ACHN (cell line): ENCODE data around the gene ASF1B.
"Not testable (repeated sequence)": the region's sequence is repeated elsewhere in the genome, so short reads cannot be mapped to it uniquely, and the experiment has no call there.

Experiments used
- DNase-seq: peaks from one replicate; pipeline ENCODE4 v3.0.0-alpha.2; 2015
- in situ Hi-C: cut with HindIII; loops from 2 replicates; pipeline ENCODE4 v1.10.0; 2017; ENCODE audit warnings: low sequenced_read_pairs, low pct_ligation_motif_present, low pct_unique_long_range_greater_than_20kb

The ASF1B gene

GRCh38 chr19:14136509-14137281 lies at the start of gene ASF1B:
ASF1B (minus strand) TSS chr19:14136589; CDS start chr19:14136456, 133 bp downstream.
- in situ Hi-C loops, result no loop called here
- peak; percentile 99 for DNase-seq

DNA sequence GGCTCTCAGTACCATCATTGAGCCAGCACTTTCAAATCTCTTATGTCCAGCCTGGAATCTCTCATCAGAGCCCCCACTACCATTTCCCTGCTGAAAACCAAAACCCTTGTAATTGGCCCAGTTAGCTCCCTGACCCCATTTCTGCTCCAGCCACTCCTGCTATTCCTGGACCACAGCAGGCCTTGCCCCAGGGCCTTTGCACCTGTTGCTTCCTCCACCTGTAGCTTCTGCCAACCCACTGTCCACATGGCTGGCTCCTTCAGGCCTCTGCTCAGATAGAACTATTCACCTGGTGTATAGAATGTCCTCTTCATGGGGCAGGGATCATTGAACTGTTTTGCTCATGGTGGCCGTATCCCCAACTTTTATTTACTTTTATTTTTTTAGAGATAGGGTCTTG lies 49.3 kb upstream of the ASF1B start:
- in situ Hi-C loops, DNase-seq: not testable (repeated sequence)

DNA sequence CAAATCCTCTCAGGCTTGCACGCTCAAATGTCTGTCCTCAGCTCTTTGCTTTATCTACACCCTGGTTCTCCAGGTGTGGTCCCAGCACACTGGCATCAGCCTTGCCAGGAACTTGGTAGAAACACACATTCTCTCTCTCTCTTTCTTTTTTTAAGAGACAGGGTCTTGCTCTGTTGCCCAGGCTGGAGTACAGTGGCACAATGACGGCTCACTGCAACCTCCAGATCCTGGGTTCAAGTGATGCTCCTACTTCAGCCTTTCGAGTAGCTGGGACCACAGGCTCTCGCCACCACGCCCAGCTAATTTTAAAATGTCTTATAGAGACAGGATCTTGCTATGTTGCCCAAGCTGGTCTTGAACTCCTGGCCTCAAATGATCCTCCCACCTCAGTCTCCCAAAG lies 48.8 kb upstream of the ASF1B start:
- DNase-seq, result no peak
- in situ Hi-C loops, result no loop called here

- DNase-seq, result no peak
- in situ Hi-C loops, result no loop called here
These were observed 47.5 kb upstream of the ASF1B start for GRCh38 chr19:14183741-14184350.

DNA sequence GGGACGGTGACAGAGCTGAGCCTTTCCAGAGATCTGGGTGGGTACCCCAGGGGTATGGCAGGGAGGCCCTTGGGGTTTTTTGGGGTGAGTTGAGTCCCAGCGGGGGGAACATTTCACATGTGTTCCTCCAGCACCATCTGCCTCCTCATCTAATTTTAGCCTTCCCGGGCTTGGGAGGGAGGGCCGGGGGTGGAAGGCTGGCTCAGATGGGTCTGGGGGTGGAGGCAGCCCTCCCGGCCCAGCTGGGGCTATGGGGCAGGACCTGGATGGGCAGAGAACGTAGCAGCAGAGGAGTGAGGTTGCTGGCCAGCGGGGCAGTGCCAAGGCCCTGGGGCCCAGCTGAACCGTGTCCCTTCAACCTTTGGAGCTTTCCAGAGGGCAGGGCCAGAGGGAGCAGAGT lies 46.1 kb upstream of the ASF1B start:
- in situ Hi-C loops, result no loop called here
- no peak for DNase-seq

GRCh38 chr19:14181906-14182305 lies 45.5 kb upstream of the ASF1B start:
- no peak for DNase-seq
- in situ Hi-C loops, result no loop called here

DNA sequence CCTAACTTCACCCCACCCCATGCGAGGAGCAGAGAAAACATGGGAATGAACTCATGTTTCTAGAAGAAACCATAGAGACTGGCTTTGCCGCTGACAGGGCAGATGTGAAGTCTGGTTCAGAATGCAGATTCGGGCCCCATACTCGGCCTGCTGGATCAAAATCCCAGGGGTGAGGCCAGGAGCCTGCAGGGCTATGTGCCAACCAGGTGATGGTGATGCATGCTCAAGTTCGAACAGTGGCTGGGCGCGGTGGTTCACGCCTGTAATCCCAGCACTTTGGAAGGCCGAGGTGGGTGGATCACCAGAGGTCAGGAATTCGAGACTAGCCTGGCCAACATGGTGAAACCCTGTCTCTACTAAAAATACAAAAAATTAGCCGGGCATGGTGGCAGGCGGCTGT lies 44.8 kb upstream of the ASF1B start:
- in situ Hi-C loops, DNase-seq: not testable (repeated sequence)

GRCh38 chr19:14177496-14178074 lies 41.2 kb upstream of the ASF1B start:
- in situ Hi-C loops, result no loop called here
- no peak for DNase-seq

DNA sequence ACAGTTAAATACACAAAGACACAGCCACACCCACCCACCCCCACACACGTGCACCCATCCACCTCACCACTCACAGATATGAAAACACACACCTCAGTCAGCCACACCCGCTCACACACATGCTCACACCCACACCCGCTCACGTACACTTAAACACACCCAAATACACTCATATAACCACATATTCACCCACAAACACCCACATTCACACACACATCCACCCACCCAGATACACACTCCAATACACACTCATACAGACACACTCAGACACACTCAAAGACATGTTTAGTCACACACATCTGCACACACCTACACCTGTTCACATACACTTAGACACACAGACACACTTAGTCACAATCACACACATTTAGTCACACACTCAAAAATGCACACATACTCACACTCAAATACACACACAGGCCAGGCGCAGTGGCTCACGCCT lies 39.0 kb upstream of the ASF1B start:
- in situ Hi-C loops, result no loop called here
- no peak for DNase-seq

DNA sequence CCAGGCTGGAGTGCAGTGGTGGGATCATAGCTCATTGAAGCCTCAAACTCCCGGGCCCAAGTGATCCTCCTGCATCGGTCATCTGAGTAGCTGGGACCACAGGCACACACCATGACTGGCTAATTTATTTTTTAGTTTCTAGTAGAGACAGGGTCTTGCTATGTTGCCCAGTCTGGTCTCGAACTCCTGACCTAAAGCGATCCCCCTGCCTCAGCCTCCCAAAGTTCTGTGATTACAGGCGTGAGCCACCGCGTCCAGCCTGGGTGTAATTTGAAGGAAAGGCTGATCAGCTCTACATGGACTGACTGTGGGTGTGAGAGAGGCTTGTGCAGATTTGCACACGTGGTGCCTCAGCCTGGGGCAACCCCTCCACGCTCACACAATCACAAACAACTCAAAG lies 38.5 kb upstream of the ASF1B start:
- no peak for DNase-seq
- in situ Hi-C loops, result no loop called here

DNA sequence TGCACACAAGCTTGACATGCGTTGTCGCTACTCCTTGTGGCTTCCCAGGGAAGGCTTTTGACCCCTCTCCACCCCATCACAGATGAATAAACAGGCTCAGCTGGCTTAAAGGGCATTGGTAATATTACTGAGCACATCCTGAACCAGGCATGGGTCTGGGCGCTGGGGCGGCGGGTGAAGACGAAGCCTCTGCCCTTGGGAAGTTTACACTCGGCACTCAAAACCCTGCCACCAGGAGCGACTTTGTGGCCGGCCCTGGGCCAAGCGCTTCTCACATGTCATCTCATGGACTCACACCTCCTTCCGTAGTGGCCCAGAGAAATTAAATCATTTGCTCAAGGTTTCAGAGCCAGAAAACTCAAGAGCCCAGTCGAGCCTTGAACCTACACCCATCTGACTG lies 32.6 kb upstream of the ASF1B start:
- in situ Hi-C loops, result no loop called here
- no peak for DNase-seq

DNA sequence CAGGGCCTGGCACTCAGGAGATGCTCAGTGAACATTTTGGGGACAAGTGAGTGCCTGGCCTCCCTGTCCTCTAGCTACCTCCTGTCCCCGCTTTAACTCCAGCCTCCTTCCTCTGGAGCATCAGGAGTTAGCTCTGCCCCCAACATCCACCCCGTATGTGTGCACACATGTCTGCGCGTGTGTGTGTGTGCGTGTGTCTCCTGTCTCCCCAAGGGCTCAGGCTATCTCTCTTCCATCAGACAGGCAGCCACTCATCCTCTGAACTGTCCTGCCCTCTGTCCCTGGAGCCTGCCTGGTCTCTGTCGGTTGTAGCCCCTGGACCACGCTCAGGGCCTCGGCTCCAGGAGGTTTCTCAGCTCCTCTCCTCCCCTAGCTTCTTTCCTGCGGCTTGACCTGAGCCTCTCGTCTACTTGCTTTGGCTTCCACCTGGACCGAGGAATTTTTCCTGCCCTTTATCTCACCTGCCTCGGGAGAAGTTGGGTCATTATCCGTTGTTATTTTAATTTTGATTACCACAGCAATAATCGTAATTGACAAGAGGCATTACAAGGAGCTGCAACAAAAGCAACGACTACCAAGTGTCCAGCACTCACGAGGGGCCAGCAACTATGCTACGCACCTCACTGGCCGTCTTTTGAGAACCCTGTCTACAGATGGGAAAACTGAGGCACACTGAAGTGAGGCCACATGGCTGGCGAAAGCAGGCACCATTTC lies 32.0 kb upstream of the ASF1B start:
- in situ Hi-C loops, result no loop called here
- DNase-seq, result no peak

DNA sequence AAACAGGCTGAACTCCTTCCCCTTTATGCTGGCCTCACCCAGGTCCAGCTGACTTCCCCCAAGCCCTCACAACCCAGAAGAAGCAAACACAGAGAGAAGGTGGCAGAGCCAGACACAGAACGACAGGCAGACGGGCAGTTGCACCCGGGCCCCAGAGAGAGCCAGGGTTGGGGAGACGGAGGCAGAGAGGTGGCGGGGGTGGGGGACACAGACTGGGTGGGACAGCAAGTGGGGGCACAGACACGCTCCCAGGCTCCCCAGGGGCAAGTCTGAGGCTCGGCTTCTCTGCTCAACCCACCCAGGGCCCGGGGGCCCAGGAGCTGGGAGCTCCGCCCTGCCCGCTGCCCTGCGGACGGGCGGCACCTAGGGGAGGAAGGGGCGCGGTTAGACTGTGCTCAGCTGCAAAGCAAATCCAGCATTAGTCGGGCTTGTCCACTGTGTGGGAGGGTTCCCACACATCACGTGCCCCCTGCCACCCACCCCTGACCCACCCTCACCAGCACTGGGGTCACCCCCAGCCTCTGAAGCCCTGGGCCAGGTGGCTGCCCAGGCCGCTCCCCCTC lies 31.3 kb upstream of the ASF1B start:
- in situ Hi-C loops, result no loop called here

GRCh38 chr19:14166999-14167575 lies 30.7 kb upstream of the ASF1B start:
- in situ Hi-C loops, result no loop called here
- DNase-seq, result no peak

More for the DNA sequence above, 31.3 kb upstream of the ASF1B start:
- no peak for DNase-seq

DNA sequence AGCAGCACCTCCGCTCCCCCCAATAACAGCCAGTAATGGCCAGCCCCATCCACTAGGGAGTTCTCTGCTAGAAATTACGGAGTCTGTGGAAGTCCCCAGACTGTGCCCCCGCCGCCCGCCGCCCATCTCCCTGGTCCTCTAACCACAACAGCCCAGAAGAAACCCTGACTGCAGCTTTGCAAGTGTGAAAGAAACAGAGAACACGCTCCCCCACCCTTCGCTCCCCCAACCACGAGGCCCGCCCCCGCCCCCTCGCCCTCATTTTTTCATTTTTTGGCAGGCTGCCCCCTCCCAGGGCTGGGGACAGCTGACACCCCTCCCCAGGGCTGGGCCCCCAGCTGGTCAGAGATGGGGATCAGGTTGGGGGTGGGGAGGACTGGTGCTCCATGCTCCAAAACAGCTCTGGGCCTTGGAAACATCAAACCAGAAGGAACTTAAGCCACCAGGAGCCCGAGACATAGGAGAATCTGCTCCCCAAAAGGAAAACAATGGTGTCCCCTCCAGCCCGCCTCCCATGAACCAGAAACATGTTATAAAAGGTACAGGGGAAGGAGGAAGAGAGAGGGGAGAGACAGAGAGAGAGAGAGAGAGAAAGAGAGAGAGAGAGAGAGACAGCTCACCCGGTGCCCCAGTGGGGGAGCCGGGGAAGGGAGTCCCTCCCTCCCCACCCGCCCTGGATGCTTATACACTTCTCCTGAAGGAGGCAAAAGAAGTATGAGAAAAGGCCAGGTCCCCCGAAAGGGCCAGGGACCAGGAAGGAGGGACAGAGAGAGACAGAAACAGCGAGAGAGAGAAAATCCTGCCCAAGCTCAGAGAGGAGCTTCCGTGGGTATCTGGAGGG lies 29.8 kb upstream of the ASF1B start:
- in situ Hi-C loops, result no loop called here
- DNase-seq, result no peak

- no peak for DNase-seq
These were observed 28.5 kb upstream of the ASF1B start for GRCh38 chr19:14164724-14165493.

DNA sequence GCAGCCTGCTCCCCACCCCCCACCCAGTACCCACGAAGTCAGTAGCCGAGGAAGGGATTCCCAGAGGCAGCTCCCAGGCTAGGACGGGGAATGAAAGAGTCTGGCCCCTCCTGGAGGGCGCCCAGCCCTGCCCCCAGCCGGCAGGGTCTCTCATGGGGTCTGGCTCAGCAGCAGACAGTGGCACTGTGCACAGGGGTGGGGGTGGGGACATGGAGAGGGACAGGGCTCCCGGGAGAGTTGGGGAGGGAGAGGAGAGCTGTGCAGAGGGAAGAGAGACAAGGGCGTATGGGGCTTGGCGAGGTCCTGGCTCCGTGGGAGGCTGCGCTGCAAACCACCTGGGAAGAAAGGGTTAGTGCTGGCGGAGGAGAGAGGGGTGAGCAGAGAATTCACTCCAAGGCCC lies 27.7 kb upstream of the ASF1B start:
- no peak for DNase-seq
- in situ Hi-C loops, result no loop called here

More at GRCh38 chr19:14164724-14165493, 28.5 kb upstream of the ASF1B start:
- in situ Hi-C loops, result no loop called here
